Measurements from ENCODE around the gene IFITM2. TPM values are rescaled to one million over a fixed set of nuclear protein-coding genes. Genes with fewer than 3 reads are reported as not detected.
"Not testable (repeated sequence)": the region's sequence is repeated elsewhere in the genome, so short reads cannot be mapped to it uniquely, and the experiment has no call there.

The IFITM2 gene
- total RNA-seq, 1 experiment from 2014 or later = 32.3 TPM

- no peak for DNase-seq (ENCODE audit: low spot score)
Observed at GRCh38 chr11:306645-307371, 808 bp upstream of the IFITM2 start.

- DNase-seq (ENCODE audit: low spot score) = not testable (repeated sequence)
Observed at GRCh38 chr11:308740-309665, 1.4 kb downstream of the IFITM2 start.

GRCh38 chr11:309979-310572 lies 2.5 kb downstream of the IFITM2 start:
- not testable (repeated sequence) for DNase-seq (ENCODE audit: low spot score)

GRCh38 chr11:311013-311748 lies 3.6 kb downstream of the IFITM2 start:
- not testable (repeated sequence) for DNase-seq (ENCODE audit: low spot score)

GRCh38 chr11:312092-312816 lies 4.6 kb downstream of the IFITM2 start:
- DNase-seq (ENCODE audit: low spot score) = no peak

- no peak for DNase-seq (ENCODE audit: low spot score)
Observed at GRCh38 chr11:313304-313786, 5.7 kb downstream of the IFITM2 start.

GRCh38 chr11:313787-314553 lies 6.4 kb downstream of the IFITM2 start, which contains the start of gene IFITM1:
Gene IFITM1, plus strand, starts transcription at chr11:314040. Its CDS starts 131 bp downstream, at chr11:314171.
- no peak for DNase-seq (ENCODE audit: low spot score)

- DNase-seq (ENCODE audit: low spot score) = not testable (repeated sequence)
Observed at GRCh38 chr11:314554-314875, 6.9 kb downstream of the IFITM2 start.

GRCh38 chr11:315051-315481 lies 7.5 kb downstream of the IFITM2 start:
- DNase-seq (ENCODE audit: low spot score) = no peak

GRCh38 chr11:315516-315994 lies 7.9 kb downstream of the IFITM2 start:
- DNase-seq (ENCODE audit: low spot score) = no peak

- DNase-seq (ENCODE audit: low spot score) = no peak
Observed at GRCh38 chr11:316031-316701, 8.6 kb downstream of the IFITM2 start.

GRCh38 chr11:316891-317301 lies 9.3 kb downstream of the IFITM2 start:
- DNase-seq (ENCODE audit: low spot score) = no peak

GRCh38 chr11:317668-318404 lies 10.2 kb downstream of the IFITM2 start:
- not testable (repeated sequence) for DNase-seq (ENCODE audit: low spot score)

GRCh38 chr11:318405-319120 lies 10.9 kb downstream of the IFITM2 start:
- not testable (repeated sequence) for DNase-seq (ENCODE audit: low spot score)

- DNase-seq (ENCODE audit: low spot score) = not testable (repeated sequence)
Observed at GRCh38 chr11:319121-319887, 11.7 kb downstream of the IFITM2 start.

- not testable (repeated sequence) for DNase-seq (ENCODE audit: low spot score)
Observed at GRCh38 chr11:319888-320273, 12.3 kb downstream of the IFITM2 start.

- no peak for DNase-seq (ENCODE audit: low spot score)
Observed at GRCh38 chr11:324156-324555, 16.5 kb downstream of the IFITM2 start.
